SK-N-DZ (cell line): Measurements from ENCODE around the gene RPS19BP1.

Experiments used
- DNase-seq: peaks from one replicate; pipeline ENCODE4 v3.0.0-alpha.2; 2015; ENCODE audit warnings: low spot score

Gene RPS19BP1

DNA sequence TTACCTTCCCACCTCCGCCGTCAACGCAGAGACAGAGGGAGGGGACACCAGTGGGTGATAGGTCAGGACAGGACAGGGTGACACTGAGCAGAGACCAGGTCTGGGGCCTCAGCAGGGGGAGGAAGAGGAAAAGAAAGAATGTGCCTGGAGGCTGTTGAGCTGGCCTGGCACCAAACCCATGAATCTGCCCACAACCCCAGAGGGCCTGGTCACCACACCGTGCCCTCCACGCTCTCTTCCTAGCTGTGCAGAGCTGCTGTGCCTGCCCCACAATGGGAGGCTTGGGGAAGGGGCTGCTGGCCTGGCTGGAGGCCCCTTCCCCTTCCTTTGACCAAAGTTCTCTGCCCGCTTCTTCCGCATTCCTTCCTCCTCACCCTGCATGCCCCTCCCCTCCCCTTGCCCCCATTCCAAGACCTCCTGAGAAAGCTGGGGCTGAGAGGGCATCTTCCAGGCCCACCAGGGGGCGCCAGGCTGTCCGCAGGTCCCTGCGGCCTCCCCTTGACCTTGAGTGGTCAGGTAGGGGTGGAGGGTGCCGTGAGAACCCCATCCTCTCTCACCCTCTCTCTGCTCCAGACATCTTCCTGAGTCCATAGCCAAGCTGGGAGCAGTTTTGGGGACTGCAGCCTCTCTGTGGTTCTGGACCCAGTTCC lies 27.0 kb upstream of the RPS19BP1 start:
- DNase-seq, result no peak

DNA sequence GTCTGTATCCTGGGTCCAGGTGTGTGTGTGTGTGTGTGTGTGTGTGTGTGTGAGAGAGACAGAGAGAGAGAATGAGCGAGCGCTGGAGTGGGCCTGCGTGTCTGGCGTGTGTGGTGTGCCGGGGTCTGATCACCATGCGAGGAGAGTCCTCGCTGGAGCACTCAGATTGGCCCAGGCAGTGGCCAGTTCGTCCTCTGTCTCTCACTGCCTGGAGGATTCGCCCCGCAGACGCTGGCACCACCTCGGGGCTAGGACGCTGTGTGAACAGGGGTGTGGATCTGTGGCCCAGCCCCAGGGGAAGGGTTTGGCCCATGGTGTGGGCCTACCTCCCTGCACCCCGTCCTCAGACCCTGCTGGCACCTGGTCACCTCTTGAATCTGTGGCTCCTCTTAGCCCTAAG lies 26.4 kb upstream of the RPS19BP1 start:
- no peak for DNase-seq

DNA sequence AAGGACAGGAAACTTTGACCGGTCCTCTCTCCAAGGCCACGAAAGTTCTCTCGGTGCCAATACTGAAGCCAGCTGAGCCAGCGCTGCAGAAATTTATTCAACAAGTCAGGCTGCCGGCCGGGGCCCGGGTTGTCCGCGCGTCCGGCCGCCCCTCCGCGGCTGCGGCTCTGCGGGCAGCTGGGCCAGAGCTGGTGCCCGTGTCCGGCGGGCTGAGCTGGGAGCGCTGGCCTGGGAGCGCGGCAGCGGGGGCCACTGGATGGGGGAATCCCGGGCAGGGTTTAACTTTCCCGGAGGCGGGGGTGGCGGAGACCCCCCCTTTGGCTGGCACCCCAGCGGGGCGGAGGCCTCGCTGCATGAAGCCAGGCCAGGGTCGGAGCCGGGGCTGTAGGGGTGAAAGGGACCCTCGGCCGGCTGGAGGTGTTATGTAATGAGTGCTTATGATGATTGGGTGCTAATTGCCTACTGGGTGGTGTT lies 25.7 kb upstream of the RPS19BP1 start:
- no peak for DNase-seq

GRCh38 chr22:39556970-39557841 lies 24.7 kb upstream of the RPS19BP1 start:
- no peak for DNase-seq

GRCh38 chr22:39554151-39554550 lies 21.6 kb upstream of the RPS19BP1 start:
- no peak for DNase-seq

DNA sequence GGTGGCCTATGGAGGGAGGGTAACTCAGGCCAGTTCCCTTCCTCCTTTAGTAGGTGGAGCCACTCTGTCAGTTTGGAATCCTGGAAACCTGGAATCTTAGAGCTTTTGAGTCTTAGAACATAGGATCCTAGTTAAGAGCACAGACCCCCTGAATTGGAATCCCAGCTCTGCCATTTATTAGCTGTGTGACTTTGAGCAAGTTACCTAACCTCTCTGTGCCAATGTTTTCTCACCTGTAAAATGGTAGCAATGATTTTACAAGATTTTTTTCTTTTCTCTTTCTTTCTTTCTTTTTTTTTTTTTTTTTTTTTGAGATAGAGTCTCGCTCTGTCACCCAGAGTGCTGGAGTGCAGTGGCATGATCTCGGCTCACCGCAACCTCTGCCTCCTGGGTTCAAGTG lies 20.9 kb upstream of the RPS19BP1 start:
- no peak for DNase-seq

DNA sequence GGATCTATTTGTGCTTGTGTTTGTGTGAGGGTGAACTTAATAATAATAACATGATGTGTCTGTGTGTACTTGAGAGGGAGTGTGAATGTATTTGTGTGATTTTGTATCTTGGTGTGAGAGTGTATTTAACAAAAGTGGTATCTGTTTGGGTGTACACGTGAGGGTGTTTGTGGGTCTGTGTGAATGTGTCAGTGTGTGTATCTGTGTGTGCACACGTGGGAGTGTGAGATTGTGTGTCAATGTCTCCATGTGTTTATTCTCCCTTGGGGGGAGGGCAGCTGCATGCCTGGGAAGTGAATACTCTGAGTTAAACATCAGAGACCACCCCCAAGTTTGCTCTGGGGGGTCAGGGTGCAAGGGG lies 15.0 kb upstream of the RPS19BP1 start:
- DNase-seq, result no peak

- no peak for DNase-seq
Observed at GRCh38 chr22:39546889-39547586, 14.5 kb upstream of the RPS19BP1 start.

DNA sequence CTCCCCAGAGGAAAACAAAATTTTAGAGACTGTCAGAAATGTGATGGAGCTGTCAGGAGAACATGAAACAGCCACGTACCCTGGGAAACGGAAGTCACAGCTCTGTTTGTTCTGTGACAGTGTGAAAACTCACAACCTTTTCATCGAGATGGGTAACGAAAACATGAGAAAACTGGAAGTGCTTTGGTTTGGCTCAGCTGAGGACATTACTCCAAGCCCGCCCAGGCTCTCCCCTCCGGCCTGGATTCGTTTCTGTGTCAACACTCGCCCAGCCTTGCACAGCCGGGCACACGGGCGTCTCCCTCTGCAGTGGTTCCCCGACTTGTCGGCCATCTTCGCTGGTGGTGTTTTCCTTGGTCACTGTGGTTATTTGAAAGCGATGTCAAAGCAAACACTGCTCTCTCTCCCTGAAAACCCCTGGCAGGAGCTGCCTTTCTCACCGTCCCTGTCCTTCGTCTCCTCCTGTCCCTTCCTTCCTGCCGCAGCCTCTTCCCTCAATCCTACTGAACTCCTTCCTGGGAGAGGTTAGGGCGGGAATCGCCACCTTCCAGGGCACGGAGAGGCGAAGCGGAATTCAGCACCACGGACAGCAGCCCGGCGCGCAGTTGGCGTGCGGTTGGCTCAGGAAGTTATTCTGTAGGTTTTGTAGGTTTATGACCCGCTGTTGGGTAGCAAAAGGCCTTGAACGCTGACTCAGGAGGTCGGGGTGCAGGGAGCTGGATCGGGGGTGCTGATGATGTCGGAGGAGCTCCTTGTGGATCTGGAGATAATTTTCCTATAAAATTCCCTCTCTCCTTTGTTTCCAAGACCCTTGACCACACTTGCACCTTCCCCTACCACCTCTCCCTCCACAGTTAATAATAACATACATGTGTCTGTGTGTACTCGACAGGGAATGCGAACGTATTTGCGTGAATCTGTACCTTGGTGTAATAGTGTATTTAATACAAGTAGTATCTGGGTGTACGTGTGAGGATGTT lies 13.1 kb upstream of the RPS19BP1 start:
- DNase-seq, result no peak

GRCh38 chr22:39543095-39543494 lies 10.5 kb upstream of the RPS19BP1 start:
- DNase-seq, result no peak

- no peak for DNase-seq
Observed at GRCh38 chr22:39537975-39538374, 5.4 kb upstream of the RPS19BP1 start.

DNA sequence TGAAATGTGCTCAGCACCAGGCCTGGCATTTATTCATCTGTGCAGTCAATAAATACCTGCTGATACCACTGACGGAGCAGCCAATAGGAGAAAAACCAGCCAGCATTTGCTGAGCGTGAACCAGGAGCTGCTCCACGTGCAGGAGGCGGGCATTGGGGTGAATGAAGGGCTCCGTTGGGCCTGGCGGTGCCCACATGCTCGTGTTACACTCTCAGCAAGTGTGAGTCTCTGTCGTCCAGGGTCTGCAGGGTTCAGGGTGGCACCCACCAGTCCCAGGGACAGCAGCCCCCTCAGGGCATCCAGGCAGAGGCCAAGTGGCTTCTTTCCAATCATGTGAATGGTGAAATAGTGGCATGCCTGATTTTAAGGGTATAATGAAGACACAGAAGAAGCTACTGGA lies 4.2 kb upstream of the RPS19BP1 start:
- no peak for DNase-seq

- DNase-seq, result no peak
Observed at GRCh38 chr22:39535831-39536449, 3.4 kb upstream of the RPS19BP1 start.

DNA sequence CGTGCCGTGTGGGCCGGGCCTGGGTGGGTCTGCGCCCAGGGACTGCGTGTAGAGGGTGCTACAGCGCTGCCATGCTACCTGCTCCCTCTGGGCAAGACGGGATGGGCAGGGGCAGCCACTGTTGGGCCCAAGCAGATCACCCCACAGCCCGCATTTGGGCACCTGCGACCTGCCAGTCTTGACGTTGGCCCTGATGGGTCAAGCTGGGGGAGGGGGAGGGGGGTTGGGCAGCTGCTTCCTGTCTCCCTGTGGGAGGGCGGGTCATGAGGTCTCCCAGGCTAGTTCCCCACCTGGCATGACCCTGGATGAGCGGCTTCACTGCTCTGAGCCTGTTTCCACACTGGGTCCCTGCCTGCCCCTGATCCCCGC lies 2.8 kb upstream of the RPS19BP1 start:
- DNase-seq, result no peak

DNA sequence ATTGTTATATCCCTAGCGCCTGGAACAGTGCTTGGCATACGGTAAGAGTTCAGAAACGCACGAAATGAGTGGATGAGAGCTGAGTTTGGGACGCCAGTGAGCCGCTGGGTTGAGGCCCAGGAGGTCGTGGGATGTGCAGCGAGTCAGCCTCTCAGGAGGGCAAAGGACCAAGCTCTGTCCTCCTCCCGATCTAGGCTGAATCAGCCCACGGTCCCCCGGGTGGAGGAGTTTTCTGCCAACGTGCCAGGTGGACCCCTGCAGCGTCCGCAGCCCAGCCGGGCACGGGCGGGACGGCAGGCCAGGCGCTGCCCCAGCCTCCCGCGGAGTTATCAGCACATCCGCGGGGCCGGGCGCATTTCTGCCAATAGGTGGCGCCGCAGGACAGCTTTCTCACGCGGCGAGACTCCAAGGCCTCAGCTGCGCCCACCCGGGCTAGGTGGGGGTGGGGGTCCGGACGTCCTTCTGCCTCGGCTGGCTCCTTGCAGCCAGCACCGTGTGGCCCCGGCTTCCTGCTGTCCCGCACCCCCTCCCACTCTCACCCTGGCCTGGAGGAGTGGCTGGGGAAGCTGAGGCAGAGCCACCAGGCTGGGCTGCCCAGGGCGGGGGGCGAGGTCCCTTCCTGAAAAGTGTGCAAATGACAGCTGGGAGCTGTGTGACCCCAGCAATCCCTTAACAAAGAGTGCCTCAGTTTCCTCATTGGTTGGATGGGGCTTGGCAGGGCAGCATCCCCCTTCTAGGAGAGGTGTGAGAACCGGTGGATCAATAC lies 2.2 kb upstream of the RPS19BP1 start:
- DNase-seq, result peak; percentile 79

DNA sequence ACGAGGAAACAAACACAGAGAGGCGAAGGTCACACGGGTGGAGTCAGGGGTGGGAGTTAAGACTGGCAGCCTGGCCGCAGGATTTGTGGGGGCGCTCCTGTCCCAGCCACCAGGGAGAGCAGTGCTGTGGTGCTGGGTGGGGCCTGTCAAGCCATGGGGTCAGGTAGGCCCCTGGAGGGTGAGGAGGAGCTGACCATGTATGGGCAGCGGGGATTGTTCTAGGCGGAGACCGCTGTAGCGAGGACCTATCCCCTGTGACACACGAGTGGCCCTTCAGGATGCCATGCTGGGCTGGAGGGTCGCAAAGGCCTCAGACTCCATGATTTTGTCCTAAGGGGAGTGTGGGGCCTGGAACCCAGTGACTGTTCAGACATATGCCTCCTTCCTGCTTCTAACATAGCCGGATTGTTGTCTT lies 1.6 kb upstream of the RPS19BP1 start:
- no peak for DNase-seq

- peak; percentile 71 for DNase-seq
Observed at GRCh38 chr22:39530692-39531331, 1.7 kb downstream of the RPS19BP1 start.

- no peak for DNase-seq
Observed at GRCh38 chr22:39530116-39530515, 2.4 kb downstream of the RPS19BP1 start.

GRCh38 chr22:39529487-39529851 lies 3.1 kb downstream of the RPS19BP1 start:
- no peak for DNase-seq
